GM23338 (cell line): ENCODE data around the gene WASF2. TPM values are rescaled to one million over a fixed set of nuclear protein-coding genes. Genes with fewer than 3 reads are reported as not detected.

Experiments
- ATAC-seq: fragments of 200-7000 bp; cut with Tn5 transposase; 3 replicates; pipeline ENCODE4 v1.9.1; 2020
- DNase-seq: peaks from one replicate; pipeline ENCODE4 v3.0.0-alpha.2; 2015; ENCODE audit warnings: low spot score
- H2AFZ ChIP-seq: fragments of 200-600 bp; sonication (generic); 2 replicates; pipeline ENCODE4 v1.8.0; 2016; ENCODE audit warnings: antibody characterized with exemption, mild to moderate bottlenecking, moderate library complexity
- H3F3A ChIP-seq: fragments of 200-600 bp; sonication (generic); replicated peaks from 2 replicates; pipeline ENCODE4 v1.8.0; 2017; ENCODE audit warnings: antibody characterized with exemption, mixed run types, low read depth
- H3K27ac ChIP-seq: fragments of 200-600 bp; sonication (generic); 2 replicates; pipeline ENCODE4 v1.6.1; 2016; ENCODE audit warnings: low read depth
- H3K27me3 ChIP-seq: fragments of 200-600 bp; sonication (generic); 2 replicates; pipeline ENCODE4 v1.8.0; 2016; ENCODE audit warnings: mild to moderate bottlenecking, mixed run types, moderate library complexity; ENCODE audit not compliant: insufficient read depth
- H3K36me3 ChIP-seq: fragments of 200-600 bp; sonication (generic); 2 replicates; pipeline ENCODE4 v1.8.0; 2016; ENCODE audit warnings: mild to moderate bottlenecking; ENCODE audit not compliant: insufficient read depth
- H3K4me1 ChIP-seq: fragments of 200-600 bp; sonication (generic); 2 replicates; pipeline ENCODE4 v1.8.0; 2016; ENCODE audit warnings: mild to moderate bottlenecking, moderate library complexity; ENCODE audit not compliant: insufficient read depth
- H3K4me2 ChIP-seq: fragments of 200-600 bp; sonication (generic); 2 replicates; pipeline ENCODE4 v1.7.1; 2017; ENCODE audit warnings: mixed run types
- H3K4me3 ChIP-seq: fragments of 200-600 bp; sonication (generic); 2 replicates; pipeline ENCODE4 v1.6.1; 2016; ENCODE audit warnings: mixed run types
- H3K79me2 ChIP-seq: fragments of 200-600 bp; sonication (generic); replicated peaks from 2 replicates; pipeline ENCODE4 v1.8.0; 2017; ENCODE audit warnings: mild to moderate bottlenecking; ENCODE audit not compliant: insufficient read depth
- H3K9me2 ChIP-seq: fragments of 200-600 bp; sonication (generic); 2 replicates; pipeline ENCODE4 v1.8.0; 2017; ENCODE audit not compliant: insufficient read depth
- H4K20me1 ChIP-seq: fragments of 200-600 bp; sonication (generic); replicated peaks from 2 replicates; pipeline ENCODE4 v1.8.0; 2017; ENCODE audit warnings: mild to moderate bottlenecking; ENCODE audit not compliant: insufficient read depth
- H3K27ac Mint-ChIP-seq: 2 replicates; pipeline ENCODE4 v1.8.0; 2020; ENCODE audit warnings: inconsistent platforms, mild to moderate bottlenecking, moderate library complexity, mixed read lengths
- H3K27me3 Mint-ChIP-seq: 3 replicates; pipeline ENCODE4 v1.8.0; 2022; ENCODE audit warnings: low read depth, mild to moderate bottlenecking, moderate library complexity, mixed read lengths, inconsistent platforms; ENCODE audit not compliant: insufficient read depth, poor library complexity
- H3K36me3 Mint-ChIP-seq: 3 replicates; pipeline ENCODE4 v1.8.0; 2021; ENCODE audit warnings: low read depth, mild to moderate bottlenecking, inconsistent platforms, moderate library complexity, mixed read lengths
- H3K4me1 Mint-ChIP-seq: 3 replicates; pipeline ENCODE4 v1.8.0; 2020; ENCODE audit warnings: mild to moderate bottlenecking, inconsistent platforms, mixed read lengths
- H3K4me3 Mint-ChIP-seq: 3 replicates; pipeline ENCODE4 v1.8.0; 2021; ENCODE audit warnings: moderate library complexity, mild to moderate bottlenecking, inconsistent platforms, mixed read lengths
- H3K9me3 Mint-ChIP-seq: 3 replicates; pipeline ENCODE4 v1.8.0; 2020; ENCODE audit warnings: moderate library complexity, mild to moderate bottlenecking, inconsistent platforms, mixed read lengths
- CREB1 ChIP-seq: fragments of 250-450 bp; sonication (Bioruptor Pico); IDR thresholded peaks from 2 replicates; pipeline ENCODE4 v1.5.0; 2020; ENCODE audit warnings: low read depth, mild to moderate bottlenecking, moderate library complexity
- CTCF ChIP-seq, 2 experiments: fragments of 200-600 bp in 1 of 2; sonication (generic) in 1 of 2; conservative IDR thresholded peaks; 2 replicates each; pipeline versions ENCODE4 v1.5.1 to v1.6.1; 2016 to 2017; ENCODE audit warnings: antibody characterized with exemption in 2 of 2, low read depth in 2 of 2, mild to moderate bottlenecking in 2 of 2, moderate library complexity in 1 of 2
- ETS1 ChIP-seq: IDR thresholded peaks from 2 replicates; pipeline ENCODE4 v1.6.1; 2016; ENCODE audit warnings: antibody characterized with exemption
- EZH2 ChIP-seq: fragments of 200-600 bp; sonication (generic); IDR thresholded peaks from one replicate; pipeline ENCODE4 v1.8.0; 2017; ENCODE audit warnings: antibody characterized with exemption, mild to moderate bottlenecking, low read depth; ENCODE audit not compliant: unreplicated experiment
- EZH2phosphoT487 ChIP-seq: fragments of 200-600 bp; sonication (generic); IDR thresholded peaks from one replicate; pipeline ENCODE4 v1.8.1; 2018; ENCODE audit warnings: antibody characterized with exemption; ENCODE audit not compliant: unreplicated experiment
- JUNB ChIP-seq: IDR thresholded peaks from one replicate; pipeline ENCODE4 v1.6.1; 2016; ENCODE audit warnings: antibody characterized with exemption; ENCODE audit not compliant: unreplicated experiment
- NANOG ChIP-seq: IDR thresholded peaks from 2 replicates; pipeline ENCODE4 v1.6.1; 2016; ENCODE audit warnings: antibody characterized with exemption, borderline replicate concordance
- REST ChIP-seq: IDR thresholded peaks from one replicate; pipeline ENCODE4 v1.6.1; 2018; ENCODE audit warnings: antibody characterized with exemption; ENCODE audit not compliant: unreplicated experiment
- STAT1 ChIP-seq: IDR thresholded peaks from one replicate; pipeline ENCODE4 v1.6.1; 2016; ENCODE audit warnings: antibody characterized with exemption; ENCODE audit not compliant: unreplicated experiment
- ZNF114 ChIP-seq: fragments of 250-450 bp; sonication (Bioruptor Pico); IDR thresholded peaks from 2 replicates; pipeline ENCODE4 v1.5.0; 2020; ENCODE audit warnings: mild to moderate bottlenecking, moderate library complexity
- ZNF331 ChIP-seq: fragments of 250-450 bp; sonication (Bioruptor Pico); IDR thresholded peaks from 2 replicates; pipeline ENCODE4 v1.5.0; 2020; ENCODE audit warnings: low read depth, mild to moderate bottlenecking, moderate library complexity
- polyA plus RNA-seq: library from polyadenylated mRNA; unstranded; fragments of >200 nt; fragmentation: Nextera tagmentation; extraction: Ambion mirVana; gene quantifications from 2 replicates; pipeline ENCODE4 v1.2.1, GENCODE V29; 2016
- total RNA-seq: library from RNA; depleted of rRNA; stranded (reverse); fragments of >200 nt; shearing (Covaris generic); gene quantifications from 2 replicates; pipeline ENCODE4 v1.2.3, GENCODE V29; 2014

The WASF2 gene
- total and polyA plus RNA-seq, 2 experiments from 2014 or later = 40.9 to 95.6 TPM

- no peak for TF ChIP-seq REST
- no peak for TF ChIP-seq ZNF114 (CRISPR knock-in tag)
- no peak for TF ChIP-seq NANOG
- no peak for TF ChIP-seq CREB1
- no peak for TF ChIP-seq EZH2
- no peak for TF ChIP-seq STAT1
- TF ChIP-seq EZH2phosphoT487 = no peak
- no peak for TF ChIP-seq CTCF (conservative IDR thresholded peaks at IDR 0.05; ENCODE audit: low read depth in 2 of 2)
- no peak for TF ChIP-seq ZNF331 (CRISPR knock-in tag)
These were observed 89.0 kb downstream of the WASF2 start (continued) for GRCh38 chr1:27400963-27401341.

GRCh38 chr1:27400082-27400962, 89.6 kb downstream of the WASF2 start:
- ATAC-seq (no peak), DNase-seq (peak; percentile 43)
- H3K36me3 Mint-ChIP-seq = peaks cover 4% of the 10 kb centered on the region; the same call in 1 of the 3 replicates
- Histone ChIP-seq H3K36me3 (no peaks in the 10 kb centered on the region), H3K27ac (no peak overlapping the region), H3K79me2 (no peaks in the 10 kb centered on the region), H2AFZ (no peak overlapping the region), H4K20me1 (no peaks in the 10 kb centered on the region), H3K4me1 (peaks cover 43% of the 10 kb centered on the region), H3F3A (peaks cover 22% of the 10 kb centered on the region), H3K27me3 (no peaks in the 10 kb centered on the region), H3K9me2 (no peaks in the 10 kb centered on the region), H3K4me3 (no peak overlapping the region), H3K4me2 (no peak overlapping the region)
- H3K4me1 Mint-ChIP-seq = peaks cover 63% of the 10 kb centered on the region
- peaks cover 20% of the 10 kb centered on the region for H3K27me3 Mint-ChIP-seq
- no peak overlapping the region for H3K4me3 Mint-ChIP-seq
- H3K27ac Mint-ChIP-seq = no peak overlapping the region
- no peaks in the 10 kb centered on the region for H3K9me3 Mint-ChIP-seq
- TF ChIP-seq ETS1 = no peak
- no peak for TF ChIP-seq NANOG
- TF ChIP-seq EZH2 = no peak
- no peak for TF ChIP-seq EZH2phosphoT487
- TF ChIP-seq JUNB = no peak
- no peak for TF ChIP-seq REST
- no peak for TF ChIP-seq CTCF (conservative IDR thresholded peaks at IDR 0.05; ENCODE audit: low read depth in 2 of 2)
- TF ChIP-seq STAT1 = no peak
